ENCODE results near the gene PCBP3.

DNA sequence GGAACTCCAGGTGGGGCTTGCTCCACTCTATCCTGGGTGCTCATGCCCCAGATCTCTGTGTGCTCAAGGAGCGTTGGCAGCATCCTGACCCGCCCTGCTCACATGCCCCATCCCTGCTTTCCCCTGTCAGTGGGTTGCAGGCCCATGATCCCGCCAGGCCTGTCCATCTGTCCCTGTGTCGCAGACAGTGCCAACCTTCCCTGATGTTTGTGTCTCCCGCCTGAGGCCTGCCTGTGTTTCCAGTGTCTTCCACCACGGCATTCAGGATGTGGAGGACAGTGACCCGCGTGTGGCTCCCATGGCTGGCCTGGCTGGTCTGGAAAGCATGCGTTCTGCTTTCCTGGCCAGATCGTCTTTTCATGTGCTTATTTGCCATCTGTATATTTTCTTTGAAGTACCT is 82.9 kb downstream of the PCBP3 start:
- TF ChIP-seq, protein P1, sequence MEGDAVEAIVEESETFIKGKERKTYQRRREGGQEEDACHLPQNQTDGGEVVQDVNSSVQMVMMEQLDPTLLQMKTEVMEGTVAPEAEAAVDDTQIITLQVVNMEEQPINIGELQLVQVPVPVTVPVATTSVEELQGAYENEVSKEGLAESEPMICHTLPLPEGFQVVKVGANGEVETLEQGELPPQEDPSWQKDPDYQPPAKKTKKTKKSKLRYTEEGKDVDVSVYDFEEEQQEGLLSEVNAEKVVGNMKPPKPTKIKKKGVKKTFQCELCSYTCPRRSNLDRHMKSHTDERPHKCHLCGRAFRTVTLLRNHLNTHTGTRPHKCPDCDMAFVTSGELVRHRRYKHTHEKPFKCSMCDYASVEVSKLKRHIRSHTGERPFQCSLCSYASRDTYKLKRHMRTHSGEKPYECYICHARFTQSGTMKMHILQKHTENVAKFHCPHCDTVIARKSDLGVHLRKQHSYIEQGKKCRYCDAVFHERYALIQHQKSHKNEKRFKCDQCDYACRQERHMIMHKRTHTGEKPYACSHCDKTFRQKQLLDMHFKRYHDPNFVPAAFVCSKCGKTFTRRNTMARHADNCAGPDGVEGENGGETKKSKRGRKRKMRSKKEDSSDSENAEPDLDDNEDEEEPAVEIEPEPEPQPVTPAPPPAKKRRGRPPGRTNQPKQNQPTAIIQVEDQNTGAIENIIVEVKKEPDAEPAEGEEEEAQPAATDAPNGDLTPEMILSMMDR (IDR thresholded peaks at IDR 0.05; ENCODE audit: insufficient read depth, low read length, poor library complexity, severe bottlenecking): no peak
- TF ChIP-seq EZH2phosphoT487 (conservative IDR thresholded peaks at IDR 0.05; ENCODE audit: low read length): no peak

Data from SU-DHL-6 (cell line).